GM18505 (cell line): ENCODE results near the gene UBASH3A.
"Not testable (repeated sequence)": the region's sequence is repeated elsewhere in the genome, so short reads cannot be mapped to it uniquely, and the experiment has no call there.

Experiments
- ATAC-seq: cut with Tn5 transposase; IDR thresholded peaks from one replicate; pipeline ENCODE4 v1.9.1; 2021; ENCODE audit not compliant: unreplicated experiment
- POLR2A ChIP-seq: IDR thresholded peaks from 4 replicates; pipeline ENCODE4 v1.6.1; 2011; ENCODE audit warnings: borderline replicate concordance; ENCODE audit not compliant: insufficient read depth, insufficient read length; ENCODE audit errors: extremely low read depth

Gene UBASH3A

DNA sequence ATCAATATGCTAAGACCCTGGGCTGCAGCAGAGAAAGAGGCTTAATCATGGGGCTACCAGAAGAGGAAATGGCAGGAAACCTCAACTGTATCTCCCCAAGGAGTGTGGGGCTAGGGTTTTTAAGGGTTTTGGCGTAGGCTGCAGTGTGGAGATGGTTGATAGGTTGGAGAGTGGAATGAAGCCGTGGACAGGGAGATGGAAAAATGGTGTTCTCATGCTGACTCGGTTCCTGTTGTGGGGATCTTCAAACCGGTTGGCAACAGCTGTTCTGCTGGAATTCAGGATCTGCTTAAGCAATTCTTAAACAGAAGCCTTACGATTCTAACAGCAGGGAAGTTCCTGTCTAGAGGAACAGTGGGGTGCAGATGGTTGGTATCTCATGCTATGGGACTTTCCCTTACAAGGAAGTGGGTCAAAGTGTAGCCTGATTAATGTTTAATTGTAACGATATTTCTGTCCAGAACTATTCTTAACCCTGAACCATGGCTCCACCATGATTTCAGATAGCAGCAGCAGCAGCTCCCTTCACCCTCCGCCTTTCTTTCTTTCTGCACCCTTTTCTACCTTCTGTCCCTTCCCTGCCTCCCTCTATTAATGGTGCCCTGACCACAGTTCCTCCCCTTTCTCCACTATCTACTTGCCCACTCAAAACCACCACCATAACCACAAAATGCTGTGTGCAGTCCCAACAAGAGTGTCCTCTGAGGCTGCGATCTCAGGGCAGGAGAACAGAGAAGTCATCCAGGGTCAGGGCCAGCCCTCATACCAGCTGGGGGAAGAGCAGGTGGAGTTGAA, 61.5 kb downstream of the UBASH3A start:
- no peak for TF ChIP-seq POLR2A
- no peak for ATAC-seq

DNA sequence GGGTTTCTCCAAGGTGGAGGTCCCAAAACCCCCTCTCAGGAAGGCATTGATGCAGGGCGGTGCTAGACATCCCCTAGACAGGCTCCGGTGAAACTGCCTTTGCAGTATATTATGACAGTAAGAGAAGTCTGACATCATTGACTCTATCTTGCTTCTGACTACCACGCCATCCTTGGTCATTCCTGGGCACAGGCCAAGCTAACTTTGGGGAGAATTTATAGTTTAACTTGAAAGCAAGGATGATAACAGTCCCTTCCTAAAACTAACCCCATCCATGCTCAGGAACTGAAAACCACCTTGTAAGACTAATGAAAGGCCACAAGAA, 62.1 kb downstream of the UBASH3A start:
- no peak for ATAC-seq
- TF ChIP-seq POLR2A, result no peak

DNA sequence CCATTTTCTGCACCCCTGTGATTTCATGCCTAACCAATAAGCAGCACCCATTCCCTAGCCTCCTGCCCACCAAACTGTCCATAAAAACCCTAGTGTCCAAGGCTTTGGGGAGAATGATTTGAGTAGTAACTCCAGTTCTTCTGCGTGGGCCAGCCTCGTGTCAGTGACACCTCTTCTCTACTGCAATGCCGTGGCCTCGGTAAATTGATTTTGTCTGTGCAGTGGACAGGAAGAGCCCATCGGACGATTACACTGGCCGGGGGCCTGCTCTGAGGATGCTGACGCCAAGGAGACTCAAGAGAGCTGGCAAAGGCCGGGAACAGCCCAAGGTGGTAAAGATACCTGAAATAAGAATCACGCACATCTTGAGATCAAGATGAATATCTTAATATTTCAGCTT, 63.0 kb downstream of the UBASH3A start:
- ATAC-seq, result no peak
- TF ChIP-seq POLR2A, result no peak

DNA sequence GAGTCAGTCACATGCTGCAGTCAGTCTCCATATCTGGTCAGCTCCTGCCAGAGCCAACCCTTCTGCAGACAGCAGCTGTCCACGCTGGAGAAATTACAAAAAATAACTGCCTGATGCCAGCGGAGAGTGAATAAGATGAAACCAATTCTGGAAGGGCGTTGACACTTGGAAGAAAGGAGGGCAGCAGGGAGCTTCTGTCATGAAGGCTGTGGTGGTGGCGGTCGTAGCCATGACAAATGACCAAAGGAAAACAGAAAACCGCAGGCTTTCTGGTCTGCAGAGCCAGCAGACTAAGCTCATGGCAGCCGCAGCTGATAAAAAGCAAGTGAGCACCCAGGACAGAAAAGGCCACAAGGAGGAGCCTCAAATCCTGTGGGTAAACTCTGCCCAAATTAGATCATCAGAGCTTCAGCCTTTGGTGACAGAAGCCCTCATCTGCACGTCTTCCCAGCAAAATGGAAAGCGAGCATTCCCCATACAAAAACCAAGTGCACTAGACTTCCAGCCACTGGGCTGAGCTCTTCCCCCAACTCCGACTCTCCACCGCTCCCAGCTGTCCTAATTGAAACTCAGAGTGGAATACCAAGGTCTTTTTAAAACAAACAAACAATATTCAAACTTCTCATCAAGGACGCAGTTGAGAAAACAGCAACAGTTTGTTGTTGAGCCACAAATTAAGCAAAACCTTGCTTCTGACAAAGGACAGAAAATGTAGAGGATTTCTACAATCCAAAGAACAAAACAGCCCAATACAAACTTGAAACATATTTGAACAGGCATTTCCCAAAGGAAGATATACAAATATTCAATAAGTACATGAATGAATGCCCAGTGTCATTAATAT, 63.7 kb downstream of the UBASH3A start:
- ATAC-seq, result no peak
- TF ChIP-seq POLR2A, result no peak

DNA sequence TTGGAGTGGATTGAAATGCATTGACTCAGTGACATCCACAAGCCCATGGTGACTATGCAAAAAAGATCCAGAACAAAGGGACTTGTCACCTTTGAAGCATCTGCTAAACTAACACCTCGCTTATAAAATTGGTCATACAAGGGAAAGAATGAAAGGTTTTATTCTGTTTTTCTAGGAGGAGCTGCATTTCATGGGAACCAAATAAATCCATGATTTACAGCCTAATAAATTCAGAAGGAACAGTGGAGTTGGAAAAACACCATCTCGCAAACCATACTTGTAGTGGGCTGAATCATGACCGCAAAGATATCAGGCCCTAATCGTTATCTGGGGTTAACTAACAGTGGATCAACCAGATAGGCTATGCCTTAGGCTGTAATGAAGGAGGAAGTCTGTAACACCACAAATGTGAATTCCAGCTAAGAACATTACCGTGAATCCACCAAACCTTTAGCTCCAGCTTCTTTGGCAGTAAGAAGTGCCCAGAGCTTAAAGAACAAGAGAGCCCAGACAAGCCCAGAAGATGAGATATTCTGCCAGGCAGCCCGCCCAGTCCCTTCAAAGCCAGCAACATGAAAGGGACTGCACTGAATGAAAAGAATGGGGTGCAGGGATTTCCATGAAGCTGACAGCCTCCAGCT, 64.9 kb downstream of the UBASH3A start:
- TF ChIP-seq POLR2A, result no peak

DNA sequence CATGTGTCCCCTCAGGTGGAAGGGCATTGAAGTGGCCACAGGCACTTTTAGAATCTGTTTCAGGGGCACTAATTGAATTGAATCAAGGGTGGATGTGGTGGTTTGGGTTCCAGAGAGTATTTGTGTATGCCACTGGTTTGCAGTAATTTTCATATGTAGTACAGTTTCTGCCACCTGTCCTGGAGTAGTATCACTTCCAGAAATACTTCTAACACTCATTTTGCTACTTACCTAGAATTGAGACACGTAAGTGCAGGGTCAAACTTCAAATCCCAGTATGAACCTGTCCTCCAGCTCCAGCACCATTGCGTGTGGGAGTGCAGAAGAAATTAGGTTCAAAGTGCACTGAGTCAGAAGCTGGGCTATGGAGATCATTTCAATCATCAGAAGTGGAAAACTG, 65.6 kb downstream of the UBASH3A start:
- ATAC-seq, result no peak

More for the DNA sequence above, 64.9 kb downstream of the UBASH3A start:
- no peak for ATAC-seq

DNA sequence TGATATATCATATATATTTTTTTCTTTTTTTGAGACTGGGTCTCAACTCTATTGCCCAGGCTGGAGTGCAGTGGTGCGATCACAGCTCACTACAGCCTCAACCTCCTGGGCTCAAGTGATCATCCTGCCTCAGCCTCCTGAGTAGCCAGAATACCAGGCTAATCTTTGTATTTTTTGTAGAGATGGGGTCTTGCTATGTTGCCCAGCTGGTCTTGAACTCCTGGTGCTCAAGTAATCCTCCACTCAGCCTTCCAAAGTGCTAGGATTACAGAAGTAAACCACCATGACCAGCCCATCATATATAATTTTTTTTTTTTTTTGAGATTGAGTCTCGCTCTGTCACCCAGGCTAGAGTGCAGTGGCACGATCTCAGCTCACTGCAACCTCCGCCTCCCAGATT, 66.0 kb downstream of the UBASH3A start:
- ATAC-seq, result not testable (repeated sequence)

More for the DNA sequence above, 65.6 kb downstream of the UBASH3A start:
- TF ChIP-seq POLR2A, result no peak

DNA sequence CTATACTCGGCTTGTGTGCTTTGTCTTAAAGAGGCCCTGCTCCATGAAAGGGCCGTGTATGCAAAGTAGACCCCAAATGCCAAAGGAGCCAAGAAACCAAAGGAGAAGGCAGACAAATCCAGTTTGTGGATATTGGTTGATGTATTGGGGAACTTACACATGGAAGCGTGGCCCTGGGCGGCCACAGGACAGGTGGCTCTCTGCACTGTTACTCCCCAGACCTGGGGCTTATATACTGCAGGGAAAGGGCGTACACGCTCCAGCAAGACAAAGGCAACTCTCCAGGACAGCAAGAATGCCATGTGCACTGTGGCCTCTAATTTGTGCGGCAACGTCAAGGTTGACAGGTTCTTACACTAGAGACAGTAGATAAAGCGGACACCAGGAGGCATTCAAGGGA, 67.5 kb downstream of the UBASH3A start:
- ATAC-seq, result no peak
- no peak for TF ChIP-seq POLR2A

DNA sequence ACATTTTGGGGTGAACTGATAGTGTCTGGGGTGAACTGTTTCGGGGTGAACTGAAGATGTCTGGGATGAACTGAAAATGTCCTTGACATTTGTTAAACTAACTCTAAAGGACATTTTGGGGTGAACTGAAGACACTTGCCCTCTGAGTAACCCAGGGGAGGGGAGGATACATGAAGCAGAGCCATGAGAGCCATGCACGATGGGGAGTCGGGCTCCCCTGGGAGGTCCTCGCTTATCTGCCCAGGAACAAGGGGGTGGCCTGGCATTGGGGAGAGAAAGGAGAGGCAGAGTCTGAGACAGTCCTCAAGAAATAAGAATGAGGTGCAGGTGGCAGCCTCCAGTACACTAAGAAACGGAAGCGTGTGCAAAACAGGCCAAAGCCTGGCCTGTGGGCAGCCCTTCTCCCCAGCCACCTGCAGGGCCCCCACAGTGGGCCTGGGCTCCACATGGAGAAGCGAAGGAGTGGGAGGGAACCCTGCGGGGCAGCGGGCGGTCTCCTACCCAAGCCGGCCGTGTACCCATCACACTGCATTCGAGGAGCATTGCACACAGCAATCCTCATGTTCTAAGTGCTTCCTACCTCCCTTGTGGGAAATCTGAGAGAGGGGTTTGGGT, 68.1 kb downstream of the UBASH3A start:
- no peak for ATAC-seq
- no peak for TF ChIP-seq POLR2A

DNA sequence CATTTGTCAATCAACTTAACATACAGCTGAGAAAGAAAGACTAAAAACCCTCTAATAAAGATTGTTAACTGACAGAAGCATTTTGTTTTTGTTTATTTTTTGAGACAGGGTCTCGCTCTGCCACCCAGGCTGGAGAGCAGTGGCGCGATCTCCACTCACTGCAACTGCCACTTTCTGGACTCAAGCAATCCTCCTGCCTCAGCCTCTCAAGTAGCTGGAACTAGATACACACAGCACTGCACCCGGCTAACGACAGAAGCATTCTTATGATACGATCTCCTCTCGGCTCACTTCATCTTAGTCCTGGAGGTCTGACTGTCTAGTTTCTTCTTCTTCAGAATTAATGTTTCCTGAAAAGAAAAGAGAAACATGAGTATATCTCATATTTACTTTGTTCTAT, 68.8 kb downstream of the UBASH3A start:
- ATAC-seq, result no peak
- no peak for TF ChIP-seq POLR2A

DNA sequence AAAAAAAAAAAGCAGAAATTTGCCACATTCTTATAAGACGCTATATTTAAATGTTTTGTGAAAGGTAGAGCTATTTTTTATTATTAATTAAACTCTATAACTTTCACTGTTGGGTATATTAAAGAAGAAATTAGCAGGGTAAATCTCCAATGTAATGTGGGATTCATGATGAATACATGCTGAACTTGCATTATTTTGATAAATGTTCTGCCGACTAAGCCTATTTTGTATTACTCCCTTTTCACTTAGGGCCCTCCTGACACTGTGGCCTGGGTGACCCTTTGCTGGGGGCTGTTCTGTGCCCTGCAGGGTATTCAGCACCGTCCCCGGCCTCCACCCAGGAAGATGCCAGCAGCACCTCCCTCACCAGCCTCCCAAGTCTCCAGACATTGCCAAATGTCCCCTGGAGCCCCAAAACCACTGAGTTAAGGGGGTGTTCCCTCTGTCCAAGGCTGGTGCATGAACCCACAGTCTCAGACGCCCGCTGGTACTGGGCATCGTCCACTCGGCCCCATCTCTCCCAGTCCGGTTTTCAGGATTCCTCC, 69.9 kb downstream of the UBASH3A start:
- no peak for TF ChIP-seq POLR2A

DNA sequence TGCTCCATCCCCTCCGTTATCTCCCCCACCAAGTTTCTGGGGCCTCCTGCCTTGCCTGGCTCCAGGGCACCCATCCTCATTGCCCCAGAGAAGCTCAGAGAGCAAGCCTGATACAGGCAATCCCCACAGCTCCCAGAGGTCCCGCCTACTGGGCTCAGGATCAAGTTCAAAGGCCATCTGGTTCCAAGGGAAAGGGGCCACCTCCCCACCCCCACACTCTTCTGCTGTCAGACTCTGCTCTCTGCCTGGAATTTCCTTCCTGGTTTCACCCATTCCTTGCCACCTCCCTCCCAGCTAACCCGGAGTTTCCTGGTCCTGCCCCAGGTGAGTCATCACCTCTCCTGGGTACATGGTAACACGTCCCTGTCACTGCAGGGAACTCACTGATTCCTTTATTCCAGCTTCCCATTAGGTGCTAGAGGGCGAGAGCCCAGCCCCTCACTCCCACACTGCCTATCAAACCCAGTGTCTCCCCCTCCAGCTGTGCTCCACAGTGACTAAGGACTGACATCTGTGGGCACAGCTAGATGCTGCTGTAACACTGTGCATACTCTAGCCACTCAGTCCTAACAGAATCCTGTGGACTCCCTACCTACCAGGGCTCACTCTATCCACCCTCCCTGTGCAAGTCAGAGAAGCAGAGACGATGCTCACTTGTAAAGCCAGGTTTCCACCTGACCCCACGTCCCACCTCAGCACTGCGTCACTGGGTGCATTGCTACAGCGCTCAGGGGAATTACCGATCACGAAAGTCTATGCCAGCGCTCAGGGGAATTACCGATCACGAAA, 70.5 kb downstream of the UBASH3A start:
- ATAC-seq, result no peak
- no peak for TF ChIP-seq POLR2A

More for the DNA sequence above, 69.9 kb downstream of the UBASH3A start:
- ATAC-seq, result no peak

DNA sequence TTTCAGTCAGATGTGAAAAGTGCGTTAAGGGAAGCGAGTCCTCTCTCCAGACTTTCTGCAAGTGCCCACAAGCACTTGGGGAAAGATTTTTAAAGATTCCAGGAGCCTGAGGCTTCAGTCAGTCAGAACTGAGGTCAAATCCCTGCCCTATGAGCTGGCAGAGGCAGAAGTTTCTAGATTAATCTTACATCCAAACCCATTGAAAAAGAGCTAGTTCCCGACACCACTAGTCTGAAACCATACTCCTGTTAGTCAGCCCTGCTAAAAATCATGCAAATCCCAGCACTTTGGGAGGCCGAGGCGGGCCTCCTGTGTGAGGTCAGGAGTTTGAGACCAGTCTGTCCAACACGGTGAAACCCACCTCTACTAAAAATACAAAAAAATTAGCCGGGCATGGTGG, 71.3 kb downstream of the UBASH3A start:
- ATAC-seq, result no peak
- no peak for TF ChIP-seq POLR2A
